Stimulated activated CD8-positive, alpha-beta memory T cell treated with anti-CD3 and anti-CD28 coated beads, Interleukin-15, amount 100 ng/mL, for 48 hours (primary cell): ENCODE results near the gene C4orf50.

Experiments
- DNase-seq, 2 donors: peaks; one replicate each; pipeline ENCODE4 v3.0.0-alpha.2; 2020; ENCODE audit warnings: low read depth in 2 of 2

Gene C4orf50

DNA sequence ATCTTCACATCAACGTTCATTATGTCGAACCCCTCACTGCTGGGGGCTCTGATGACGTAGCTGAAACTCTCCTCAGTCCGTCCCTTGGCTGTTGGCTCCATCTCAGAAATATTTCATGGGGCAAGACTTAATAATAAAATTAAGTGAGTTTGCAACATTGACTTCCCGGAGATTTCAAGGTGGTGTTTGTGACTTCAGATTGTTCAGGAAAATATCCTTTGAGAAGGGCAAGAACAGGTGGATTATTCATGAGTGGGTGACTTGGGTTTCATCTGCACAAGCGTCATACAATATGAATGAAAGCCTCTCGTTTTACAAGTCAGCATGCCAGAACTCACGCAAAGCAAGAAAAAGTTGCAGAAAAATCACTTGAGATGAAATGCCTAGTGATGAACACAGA lies at the start of gene C4orf50:
Gene C4orf50 (minus strand): TSS at position 101 of the 400 bp plus-strand sequence.
- DNase-seq = no peak

- DNase-seq = no peak
Observed at GRCh38 chr4:6065934-6066590, 47.8 kb upstream of the C4orf50 start.

DNA sequence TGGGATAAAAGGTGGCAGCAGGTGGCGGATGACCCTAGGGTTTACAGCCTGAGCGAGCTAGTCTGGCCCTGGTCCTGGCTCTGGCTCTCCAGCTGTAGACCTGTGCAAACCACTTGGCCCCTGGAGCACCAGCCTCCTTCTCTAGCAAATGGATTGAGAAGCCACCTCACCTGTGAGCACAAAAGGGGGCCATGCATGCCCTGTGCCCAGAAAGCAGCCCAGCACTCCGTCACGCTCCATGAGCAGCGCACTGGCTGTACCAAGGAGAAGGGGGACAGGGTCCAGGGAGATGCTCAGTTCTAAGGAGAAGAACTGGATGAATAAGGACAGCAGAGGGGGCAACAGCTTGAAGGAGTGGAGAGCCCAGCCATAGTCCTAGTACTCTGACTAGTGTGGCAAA lies 46.9 kb upstream of the C4orf50 start:
- DNase-seq = no peak

- no peak for DNase-seq
Observed at GRCh38 chr4:6064383-6064782, 46.2 kb upstream of the C4orf50 start.

GRCh38 chr4:6063684-6064083 lies 45.5 kb upstream of the C4orf50 start:
- no peak for DNase-seq

GRCh38 chr4:6062133-6062532 lies 43.9 kb upstream of the C4orf50 start:
- DNase-seq = no peak

GRCh38 chr4:6059375-6059805 lies 41.2 kb upstream of the C4orf50 start:
- no peak for DNase-seq

GRCh38 chr4:6058531-6059374 lies 40.5 kb upstream of the C4orf50 start:
- no peak for DNase-seq

DNA sequence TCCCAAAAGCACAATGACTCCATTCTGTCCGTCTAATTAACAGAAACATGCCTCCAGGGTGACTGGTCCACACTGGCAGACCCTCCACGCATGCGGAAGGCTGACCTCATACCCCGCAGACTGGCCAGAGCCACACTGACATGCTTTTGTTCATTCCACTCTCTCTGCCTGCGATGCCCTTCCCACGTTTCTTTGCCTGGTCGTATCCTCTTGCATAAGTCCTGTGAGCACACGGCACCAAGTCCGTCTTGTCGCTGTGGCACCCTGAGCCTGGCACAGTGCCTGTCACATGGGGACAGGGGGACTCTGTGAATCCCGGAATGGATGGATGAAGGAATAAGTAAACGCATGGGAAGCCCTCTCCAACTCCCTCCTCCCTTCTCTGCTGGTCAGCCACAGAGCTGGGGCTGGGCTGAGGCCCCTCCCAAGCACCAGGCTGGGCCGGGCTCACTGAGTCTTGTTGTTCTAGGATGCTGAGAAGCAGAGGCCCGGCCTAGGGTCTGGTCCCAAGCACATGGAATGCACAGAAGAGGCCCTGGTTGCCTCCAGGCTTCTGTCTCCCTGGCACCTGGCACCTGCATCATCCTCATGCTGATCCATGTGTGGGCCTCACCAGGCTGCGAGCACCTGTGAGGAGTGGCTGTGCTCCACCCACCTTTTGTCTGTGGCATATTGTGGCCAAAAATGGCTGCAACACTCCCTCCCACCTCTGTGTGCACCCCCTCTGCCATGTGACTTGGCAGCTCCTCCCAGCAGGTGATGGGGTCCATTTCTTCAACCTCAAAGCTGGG lies 38.9 kb upstream of the C4orf50 start:
- DNase-seq = no peak

DNA sequence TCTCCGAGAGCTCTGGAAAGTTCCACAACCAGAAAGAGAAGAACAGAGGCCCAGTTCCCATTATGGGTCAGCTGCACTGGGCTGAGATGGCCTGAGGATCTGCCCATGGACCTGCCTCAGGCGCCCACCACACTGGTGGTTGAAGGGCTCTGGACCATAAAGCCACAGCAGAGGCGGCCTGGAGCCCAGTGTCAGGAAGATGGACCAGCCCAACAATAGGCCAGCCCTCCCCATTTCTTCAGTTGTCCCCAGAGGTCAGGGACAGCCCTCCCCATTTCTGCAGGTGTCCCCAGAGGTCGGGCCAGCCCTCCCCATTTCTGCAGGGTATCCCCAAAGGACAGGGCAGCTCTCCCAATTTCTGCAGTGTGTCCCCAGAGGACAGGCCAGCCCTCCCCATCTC lies 37.2 kb upstream of the C4orf50 start:
- DNase-seq = no peak

- no peak for DNase-seq
Observed at GRCh38 chr4:6055030-6055429, 36.8 kb upstream of the C4orf50 start.

GRCh38 chr4:6054162-6054922 lies 36.1 kb upstream of the C4orf50 start:
- no peak for DNase-seq

DNA sequence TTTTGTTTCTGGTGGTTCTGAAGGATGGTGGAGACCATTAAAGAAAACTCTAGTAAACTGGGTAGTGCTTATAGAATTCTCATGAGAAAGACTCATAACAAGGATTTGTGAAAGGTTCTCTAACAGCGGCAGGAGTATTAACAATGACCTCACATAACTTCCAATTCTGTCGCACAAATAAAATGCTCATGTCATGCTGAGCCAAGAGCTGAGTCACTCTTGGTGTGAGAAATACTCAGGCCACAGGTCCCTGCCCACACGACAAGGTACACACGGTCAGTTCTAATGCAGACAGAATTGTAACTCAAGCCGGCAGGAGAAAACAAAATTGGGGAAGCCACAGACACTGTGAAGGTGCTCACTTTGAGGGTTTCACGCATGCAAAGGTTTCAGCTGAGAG lies 34.4 kb upstream of the C4orf50 start:
- no peak for DNase-seq

GRCh38 chr4:6050551-6050950 lies 32.3 kb upstream of the C4orf50 start:
- no peak for DNase-seq

GRCh38 chr4:6049985-6050384 lies 31.8 kb upstream of the C4orf50 start:
- DNase-seq = no peak

DNA sequence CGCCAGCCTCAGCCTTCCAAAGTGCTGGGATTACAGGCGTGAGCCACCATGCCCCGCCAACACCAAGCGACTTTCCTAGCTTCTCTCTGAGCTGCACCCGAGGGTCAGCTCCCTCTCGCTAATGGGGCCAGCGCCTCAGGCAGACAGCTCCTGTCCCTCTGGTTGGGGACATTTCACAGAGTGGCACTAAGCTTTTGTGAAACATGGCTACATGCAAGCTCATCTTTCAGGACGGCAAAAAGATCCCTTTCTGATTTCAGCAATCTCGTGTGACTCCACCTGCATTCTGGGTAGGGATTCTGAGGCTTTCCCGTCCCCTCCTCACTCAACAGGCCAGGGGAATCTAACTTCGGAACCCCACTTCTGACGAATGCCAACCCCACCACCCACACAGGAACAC lies 31.0 kb upstream of the C4orf50 start:
- no peak for DNase-seq

DNA sequence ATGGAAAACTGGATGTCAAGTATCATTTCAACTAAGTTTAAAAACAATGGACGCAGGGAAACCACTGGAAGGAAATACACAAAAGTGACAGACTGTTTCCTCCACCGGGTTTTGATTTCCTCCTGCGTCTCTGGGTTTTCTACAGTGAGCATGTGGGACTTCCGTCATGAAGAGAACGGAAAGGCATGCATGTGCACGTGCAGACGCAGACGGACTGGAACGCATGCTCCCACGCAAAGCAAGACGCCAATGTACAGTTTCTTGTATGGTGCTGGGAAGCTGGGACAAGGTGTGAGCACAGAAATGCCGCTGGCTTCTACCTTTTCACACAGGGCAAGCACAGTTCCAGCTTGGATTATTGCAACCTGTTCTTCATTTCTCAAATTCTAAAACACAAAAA lies 30.3 kb upstream of the C4orf50 start:
- no peak for DNase-seq

- no peak for DNase-seq
Observed at GRCh38 chr4:6047130-6047673, 29.0 kb upstream of the C4orf50 start.

DNA sequence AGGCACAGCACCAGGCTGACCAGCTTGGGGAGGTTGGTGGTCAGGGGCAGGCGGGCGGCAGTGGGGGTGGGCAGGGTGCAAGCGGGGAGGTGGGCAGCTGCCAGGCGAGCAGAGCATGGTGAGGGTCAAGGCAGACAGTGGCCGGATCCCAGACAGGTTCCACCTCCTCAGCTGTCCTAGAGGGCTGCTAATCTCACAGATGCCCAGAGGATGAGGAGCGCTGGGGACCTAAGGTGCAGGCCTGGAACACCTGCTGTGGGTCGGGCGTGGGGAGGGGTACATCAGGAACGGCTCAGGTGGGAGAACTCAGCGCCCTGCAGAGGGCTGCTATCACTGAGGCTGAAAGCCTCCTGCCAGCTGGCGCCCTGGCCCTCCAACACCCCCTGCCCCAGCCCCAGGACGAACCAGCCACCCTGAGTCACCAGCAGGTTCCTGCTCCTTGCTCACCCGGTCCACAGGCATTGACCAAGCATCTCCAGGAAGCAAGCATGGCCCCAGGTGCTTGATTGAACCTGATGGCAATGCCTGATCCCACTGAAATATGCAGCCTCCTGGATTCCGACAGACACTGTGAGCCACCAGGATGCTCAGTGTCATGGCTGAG lies 28.4 kb upstream of the C4orf50 start:
- no peak for DNase-seq

GRCh38 chr4:6044805-6045204 lies 26.6 kb upstream of the C4orf50 start:
- no peak for DNase-seq

GRCh38 chr4:6044276-6044675 lies 26.0 kb upstream of the C4orf50 start:
- DNase-seq = no peak
